NCI-H2196 (cell line): Measurements from ENCODE around the gene UBE2D4.
"Not testable (repeated sequence)": the region's sequence is repeated elsewhere in the genome, so short reads cannot be mapped to it uniquely, and the experiment has no call there.

Experiments used
- DNase-seq: peaks from one replicate; lab custom pipeline; 2025; ENCODE audit not compliant: unreplicated experiment; lab: John Stamatoyannopoulos, UW

The UBE2D4 gene

GRCh38 chr7:43925984-43926797, at the start of gene UBE2D4:
UBE2D4 (plus strand) TSS chr7:43926436; CDS start chr7:43926533, 97 bp downstream.
- DNase-seq: peak; percentile 87

DNA sequence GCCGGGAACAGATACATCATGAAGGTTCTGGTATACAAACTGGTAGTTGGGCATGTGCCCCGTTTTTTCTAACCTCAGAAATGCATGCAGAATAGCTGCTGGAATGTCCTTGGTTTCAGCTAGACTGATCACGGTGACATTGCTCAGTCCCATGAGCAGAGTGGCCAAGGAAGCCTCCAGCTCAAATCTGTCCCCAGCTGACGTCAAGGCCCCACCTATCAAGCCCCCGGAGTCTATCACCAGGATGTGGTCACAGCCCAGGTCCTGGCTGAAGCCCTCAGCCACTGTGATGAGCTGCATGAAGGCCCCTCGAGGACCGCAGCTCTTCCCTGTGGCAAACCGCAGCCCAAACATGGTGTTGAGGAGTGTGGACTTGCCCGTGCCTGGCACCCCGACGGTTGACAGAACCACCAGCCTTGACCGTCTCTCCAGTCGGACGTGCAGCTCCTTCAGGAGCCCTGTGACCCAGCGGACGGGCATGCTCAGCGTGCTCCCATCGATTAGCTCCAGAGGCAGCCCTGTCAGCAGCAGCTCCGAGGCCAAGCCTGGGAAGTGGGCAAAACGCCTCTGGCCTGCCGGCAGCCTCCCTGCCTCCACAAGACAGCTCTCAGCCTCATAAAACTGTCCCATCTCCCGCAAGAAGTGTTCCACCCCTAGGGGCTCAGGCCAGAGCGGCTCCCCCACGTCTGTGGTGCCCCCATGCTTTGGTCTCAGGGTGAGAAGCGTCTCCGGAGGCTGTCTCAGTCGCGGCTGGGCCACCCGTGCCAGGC, 49.1 kb upstream of the UBE2D4 start:
- DNase-seq: no peak

- DNase-seq: no peak
Observed at GRCh38 chr7:43877968-43878864, 48.0 kb upstream of the UBE2D4 start.

DNA sequence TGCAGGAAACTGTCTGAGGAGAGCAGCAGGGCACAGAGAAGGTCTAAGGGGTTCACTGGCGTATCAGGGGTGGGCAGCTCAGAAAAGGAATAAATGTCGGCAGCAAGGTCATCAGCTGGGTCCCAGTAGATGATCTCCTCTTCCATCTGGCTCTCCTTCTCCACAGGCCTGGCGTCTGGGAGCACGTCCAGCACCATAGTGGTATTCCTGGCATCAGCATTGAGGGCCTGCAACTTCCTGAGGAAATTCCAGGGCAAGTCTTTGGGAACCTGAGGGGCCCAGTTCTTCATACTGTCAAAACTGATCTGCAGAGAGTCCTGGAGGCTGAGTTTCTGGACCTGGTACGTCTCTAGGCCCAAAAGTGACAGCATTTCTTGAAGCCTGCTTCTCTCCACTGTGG, 47.4 kb upstream of the UBE2D4 start:
- DNase-seq: no peak

- DNase-seq: no peak
Observed at GRCh38 chr7:43879477-43879876, 46.8 kb upstream of the UBE2D4 start.

GRCh38 chr7:43880596-43880995, 45.6 kb upstream of the UBE2D4 start:
- no peak for DNase-seq

GRCh38 chr7:43884209-43884608, 42.0 kb upstream of the UBE2D4 start:
- no peak for DNase-seq

DNA sequence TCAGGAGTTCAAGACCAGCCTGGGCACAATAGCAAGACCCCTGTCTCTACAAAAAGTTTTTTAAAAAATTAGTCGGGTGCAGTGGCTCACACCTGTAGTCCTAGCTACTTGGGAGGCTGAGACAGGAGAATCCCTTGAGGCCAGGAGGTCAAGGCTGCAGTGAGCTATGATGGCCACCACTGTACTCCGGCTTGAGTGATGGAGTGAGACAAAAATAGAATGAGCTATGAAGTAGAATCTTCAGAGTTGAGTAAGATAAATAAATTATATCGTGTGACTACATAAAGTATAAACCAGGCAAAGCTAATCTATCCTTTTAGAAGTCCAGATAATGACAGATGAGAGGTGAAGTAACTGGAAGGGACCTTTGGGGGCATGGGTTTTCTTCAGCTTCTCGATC, 41.6 kb upstream of the UBE2D4 start:
- no peak for DNase-seq

DNA sequence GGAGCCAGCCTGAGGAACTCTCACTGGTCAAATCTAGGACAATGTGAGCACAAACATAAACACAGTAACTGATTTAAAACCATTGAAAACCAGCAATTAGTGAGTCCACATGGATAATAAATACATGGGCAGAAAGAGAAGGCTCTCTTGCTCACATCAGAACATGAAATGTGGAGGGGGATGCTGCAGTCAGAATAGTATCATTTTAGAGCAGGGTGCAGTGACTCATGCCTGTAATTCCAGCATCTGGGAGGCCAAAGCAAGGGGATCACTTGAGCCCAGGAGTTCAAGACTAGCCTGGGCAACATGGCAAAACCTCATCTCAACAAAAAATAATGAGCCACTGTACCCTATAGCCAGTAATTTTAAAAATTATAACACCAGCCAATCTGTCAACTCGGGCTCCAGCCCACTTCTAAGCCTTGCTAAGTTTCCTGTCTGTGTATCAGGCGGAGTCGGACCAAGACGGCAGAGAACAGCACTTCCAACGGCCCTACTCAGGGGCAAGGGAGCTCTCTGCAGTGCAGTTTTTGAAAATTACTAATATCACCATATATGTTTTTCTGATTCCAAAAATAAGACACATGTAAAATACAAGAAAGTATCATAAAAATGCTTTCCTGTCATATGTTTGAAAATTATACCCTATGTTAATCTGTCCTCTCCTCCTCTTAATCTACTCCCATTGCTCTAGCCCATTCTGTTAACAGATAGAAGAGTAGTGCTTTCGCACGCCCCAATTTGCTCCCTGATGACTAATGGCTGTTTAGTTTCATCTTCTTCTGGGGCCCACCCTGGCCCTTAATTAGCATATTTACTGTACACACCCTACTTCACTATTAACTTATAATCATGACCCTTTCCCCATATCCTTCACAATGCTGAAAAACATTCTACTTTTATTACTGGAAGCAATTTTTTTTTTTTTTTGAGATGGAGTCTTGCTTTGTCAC, 37.0 kb upstream of the UBE2D4 start:
- no peak for DNase-seq

DNA sequence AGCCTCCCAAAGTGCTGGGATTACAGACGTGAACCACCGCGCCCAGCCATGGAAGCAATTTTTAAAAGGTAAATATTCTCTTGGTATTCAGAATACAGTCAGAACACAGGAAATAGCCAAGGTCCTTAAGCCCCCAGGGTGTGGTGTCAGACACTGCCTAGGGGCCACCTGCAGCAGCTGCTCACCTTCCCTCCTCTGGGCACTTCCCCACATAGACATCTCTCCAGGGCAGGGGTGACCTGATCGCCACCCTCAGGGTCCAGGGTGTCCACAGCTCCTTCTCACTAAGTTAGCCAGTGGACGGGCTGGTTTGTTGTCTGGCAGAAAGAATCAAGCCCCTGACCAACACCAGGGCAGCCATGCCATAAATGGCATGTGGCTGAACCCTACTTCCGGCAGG, 35.8 kb upstream of the UBE2D4 start:
- DNase-seq: no peak

DNA sequence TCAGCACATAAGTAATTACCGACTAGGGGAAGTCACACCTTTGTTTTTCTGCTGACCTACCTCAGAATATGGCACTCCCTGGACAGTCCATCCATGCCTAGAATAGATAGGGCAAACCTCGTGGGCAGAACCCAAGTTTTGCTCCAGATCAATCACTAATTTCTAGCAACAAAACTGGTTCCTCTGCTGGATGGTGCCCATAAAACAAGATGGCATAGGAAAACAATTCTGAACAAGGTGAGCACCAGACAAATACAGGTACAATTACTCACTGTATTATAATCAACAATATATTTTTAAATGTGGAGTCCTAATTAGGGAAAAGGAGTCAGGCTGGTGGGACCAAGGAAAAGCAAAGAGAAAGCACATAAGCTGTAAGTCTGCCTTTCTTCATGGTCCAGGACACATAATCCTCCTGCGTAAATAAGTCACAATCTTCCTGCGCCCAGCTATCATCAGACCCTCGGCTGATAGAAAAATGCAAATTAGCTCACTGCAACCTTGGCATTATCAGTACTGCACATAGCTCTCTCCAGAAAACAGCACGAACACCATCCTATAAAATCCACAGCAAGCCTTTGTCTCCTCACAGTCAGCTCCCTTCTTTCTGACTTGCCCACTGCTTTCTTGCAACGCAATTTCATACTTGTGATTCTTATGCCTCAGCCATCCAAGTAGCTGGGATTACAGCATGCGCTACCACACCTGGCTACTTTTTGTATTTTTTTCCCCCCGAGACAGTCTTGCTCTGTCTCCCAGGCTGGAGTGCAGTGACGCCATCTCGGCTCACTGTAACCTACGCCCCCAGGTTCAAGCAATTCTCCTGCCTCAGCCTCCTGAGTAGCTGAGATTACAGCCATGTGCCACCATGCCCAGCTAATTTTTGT, 34.9 kb upstream of the UBE2D4 start:
- no peak for DNase-seq

DNA sequence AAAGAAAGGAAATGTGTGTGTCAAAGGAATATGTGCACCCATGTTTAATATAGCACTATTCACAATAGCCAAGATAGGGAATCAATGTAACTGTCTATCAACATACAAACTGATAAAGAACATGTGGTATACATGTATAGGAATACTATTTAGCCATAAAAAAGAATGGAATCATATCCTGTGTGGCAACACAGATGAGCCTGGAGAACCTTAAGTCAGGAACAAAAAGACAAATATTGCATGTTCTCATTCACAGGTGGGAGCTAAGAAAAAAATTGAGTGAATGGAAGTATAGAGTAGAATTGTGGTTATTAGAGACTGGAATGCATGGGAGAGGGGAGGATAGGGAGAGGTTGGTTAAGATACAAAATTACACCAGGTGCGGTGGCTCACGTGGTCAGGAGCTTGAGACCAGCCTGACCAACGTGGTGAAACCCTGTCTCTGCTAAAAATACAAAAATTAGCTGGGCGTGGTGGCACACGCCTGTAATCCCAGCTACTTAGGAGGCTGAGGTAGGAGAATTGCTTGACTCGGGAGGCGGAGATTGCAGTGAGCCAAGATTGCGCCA, 30.3 kb upstream of the UBE2D4 start:
- DNase-seq: no peak

- DNase-seq: not testable (repeated sequence)
Observed at GRCh38 chr7:43898571-43898970, 27.7 kb upstream of the UBE2D4 start.

DNA sequence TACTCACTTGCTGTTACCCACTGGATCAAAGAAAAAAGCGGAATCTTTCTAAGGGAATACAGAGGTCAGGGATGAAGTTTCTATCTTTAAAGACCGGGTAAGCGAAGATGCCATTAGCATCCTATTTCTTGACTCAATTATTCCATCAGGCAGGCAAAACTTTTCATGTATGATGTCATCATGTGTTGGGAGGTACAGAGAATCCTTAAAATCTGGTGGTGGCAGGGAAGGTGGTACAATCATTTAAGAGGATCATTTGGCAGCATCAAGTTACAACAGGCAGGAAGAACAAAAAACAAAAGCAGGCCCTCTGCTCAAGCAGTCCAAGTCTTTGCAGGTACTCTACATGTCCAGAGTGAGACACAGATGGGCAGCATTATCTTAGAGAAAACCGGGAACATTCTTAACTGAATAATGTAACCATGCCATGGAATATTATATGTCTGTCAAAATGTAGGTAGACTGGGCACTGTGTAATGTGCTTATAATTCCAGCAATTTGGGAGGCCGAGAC, 23.6 kb upstream of the UBE2D4 start:
- DNase-seq: no peak

DNA sequence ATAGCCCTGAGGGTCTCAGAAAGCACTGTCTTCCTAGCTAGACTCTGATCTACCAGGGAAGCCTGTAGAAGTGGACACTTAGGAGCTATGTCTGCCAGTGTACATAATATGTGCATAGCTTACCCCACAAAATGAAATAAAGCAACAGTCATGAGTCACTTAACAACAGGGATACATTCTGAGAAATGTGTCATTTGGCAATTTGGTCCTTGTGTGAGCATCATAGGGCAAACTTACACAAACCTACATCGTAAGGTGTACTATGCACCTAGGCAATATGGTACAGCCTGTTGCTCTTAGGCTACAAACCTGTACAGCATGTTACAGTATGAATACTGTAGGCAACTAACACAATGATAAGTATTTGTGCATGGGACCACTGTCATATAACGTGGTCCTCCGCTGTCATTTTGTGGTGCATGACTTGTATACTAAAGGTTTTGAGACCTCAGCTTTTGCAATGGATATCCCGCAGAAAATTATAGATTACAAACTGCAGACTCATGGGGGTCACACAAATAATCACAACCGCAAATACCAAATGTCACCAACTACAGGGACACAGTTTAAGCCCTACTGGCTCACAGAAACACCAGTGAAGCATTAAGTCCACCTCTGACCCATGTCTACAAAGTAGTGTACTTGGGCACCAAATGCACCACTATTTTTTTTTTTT, 21.6 kb upstream of the UBE2D4 start:
- DNase-seq: no peak

DNA sequence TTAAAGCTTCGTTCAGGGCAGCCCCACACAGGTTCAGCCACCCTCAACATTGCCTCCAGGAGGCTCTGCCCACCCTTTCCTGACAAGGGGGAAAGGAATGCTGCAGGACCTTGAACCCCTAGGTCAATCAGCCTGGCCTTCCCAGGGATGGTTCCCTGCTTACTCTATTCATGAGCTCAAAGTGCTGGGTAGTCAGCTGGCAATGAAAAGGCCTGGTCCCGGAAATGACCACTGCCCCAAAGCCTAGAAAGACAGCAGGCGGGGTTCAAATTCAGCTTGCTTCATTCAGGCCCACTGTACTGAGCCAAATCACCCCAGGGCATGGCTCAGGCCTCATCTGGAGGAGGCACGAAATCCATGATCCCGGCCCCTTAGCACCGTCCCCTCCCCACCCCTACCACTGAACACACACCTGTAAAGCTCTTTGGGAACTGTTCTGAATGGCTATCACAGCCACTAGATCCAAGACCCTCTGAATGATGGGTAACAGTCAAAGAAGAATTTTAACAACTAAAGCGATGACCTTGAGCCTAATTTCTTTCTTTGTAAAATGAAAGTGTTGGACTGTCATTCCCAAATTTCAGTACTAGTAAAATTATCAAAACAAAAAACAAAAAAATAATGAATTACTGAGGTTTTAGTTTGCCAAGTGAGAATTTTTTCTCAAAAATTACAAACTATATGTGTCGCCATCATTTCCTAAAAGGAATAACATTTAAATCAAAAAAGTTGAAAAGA, 20.9 kb upstream of the UBE2D4 start:
- DNase-seq: no peak

- DNase-seq: no peak
Observed at GRCh38 chr7:43905956-43906330, 20.3 kb upstream of the UBE2D4 start.
